PC-3 (cell line): ENCODE results near the gene IRGC. TPM values are rescaled to one million over a fixed set of nuclear protein-coding genes. Genes with fewer than 3 reads are reported as not detected.

Source experiments
- ATAC-seq: fragments of 200-7000 bp; cut with Tn5 transposase; 2 replicates; pipeline ENCODE4 v1.9.1; 2020; ENCODE audit warnings: mild to moderate bottlenecking, moderate library complexity
- BruUV-seq: library from RNA; stranded (reverse); fragments of 400-500 nt; replicated peaks from 2 replicates; lab custom pipeline; 2021; lab: Mats Ljungman, UMichigan
- CTCF ChIA-PET: fragments of 300-600 bp; sonication (Branson Sonifier 250); formaldehyde crosslinking; loops from one replicate; lab custom pipeline; 2022; ENCODE audit warnings: antibody characterized with exemption; lab: Charles Lee
- POLR2A ChIA-PET: fragments of 300-600 bp; sonication (Branson Sonifier 250); formaldehyde crosslinking; loops from one replicate; lab custom pipeline; 2022; ENCODE audit warnings: antibody characterized with exemption; ENCODE audit not compliant: unreplicated experiment; lab: Charles Lee
- DNase-seq: peaks from one replicate; pipeline ENCODE4 v3.0.0-alpha.2; 2015
- H2AFZ ChIP-seq: fragments of 300-600 bp; sonication (generic); 2 replicates; pipeline ENCODE4 v1.6.0; 2016; ENCODE audit warnings: antibody characterized with exemption, low read length
- H3F3A ChIP-seq: fragments of 300-600 bp; sonication (generic); one replicate; pipeline ENCODE4 v1.6.0; 2017; ENCODE audit warnings: antibody characterized with exemption, low read length, control low read depth, mild to moderate bottlenecking; ENCODE audit not compliant: unreplicated experiment
- H3K27ac ChIP-seq: fragments of 300-600 bp; sonication (generic); 2 replicates; pipeline ENCODE4 v1.5.1; 2016; ENCODE audit warnings: mild to moderate bottlenecking, low read length
- H3K27me3 ChIP-seq: fragments of 300-600 bp; sonication (generic); 2 replicates; pipeline ENCODE4 v1.6.1; 2016; ENCODE audit warnings: low read length, mixed read lengths
- H3K36me3 ChIP-seq: fragments of 300-600 bp; sonication (generic); 2 replicates; pipeline ENCODE4 v1.6.1; 2016; ENCODE audit warnings: low read depth, mixed run types, low read length, mixed read lengths
- H3K4me1 ChIP-seq: fragments of 300-600 bp; sonication (generic); 2 replicates; pipeline ENCODE4 v1.5.1; 2016; ENCODE audit warnings: low read length; ENCODE audit not compliant: insufficient read depth
- H3K4me2 ChIP-seq: fragments of 300-600 bp; sonication (generic); 2 replicates; pipeline ENCODE4 v1.6.0; 2016; ENCODE audit warnings: low read length
- H3K4me3 ChIP-seq: fragments of 300-600 bp; sonication (generic); 2 replicates; pipeline ENCODE4 v1.5.1; 2016; ENCODE audit warnings: mild to moderate bottlenecking, low read length, mixed read lengths
- H3K79me2 ChIP-seq: fragments of 300-600 bp; sonication (generic); 2 replicates; pipeline ENCODE4 v1.6.1; 2017; ENCODE audit warnings: low read length, mixed read lengths
- H3K9ac ChIP-seq: fragments of 300-600 bp; sonication (generic); 2 replicates; pipeline ENCODE4 v1.6.0; 2016; ENCODE audit warnings: mild to moderate bottlenecking, low read length
- H3K9me2 ChIP-seq: fragments of 300-600 bp; sonication (generic); replicated peaks from 2 replicates; pipeline ENCODE4 v1.6.1; 2016; ENCODE audit warnings: mixed run types, low read length, mixed read lengths
- H3K9me3 ChIP-seq: fragments of 300-600 bp; sonication (generic); 2 replicates; pipeline ENCODE4 v1.6.1; 2016; ENCODE audit warnings: low read length, mixed read lengths
- H4K20me1 ChIP-seq: fragments of 300-600 bp; sonication (generic); 2 replicates; pipeline ENCODE4 v1.6.1; 2016; ENCODE audit warnings: low read length, mixed read lengths
- CTCF ChIP-seq: fragments of 300-600 bp; sonication (generic); conservative IDR thresholded peaks from 2 replicates; pipeline ENCODE4 v1.5.1; 2017; ENCODE audit warnings: antibody characterized with exemption, low read depth, mild to moderate bottlenecking, low read length
- EZH2 ChIP-seq: fragments of 300-600 bp; sonication (generic); IDR thresholded peaks from one replicate; pipeline ENCODE4 v1.6.1; 2017; ENCODE audit warnings: antibody characterized with exemption, mild to moderate bottlenecking, low read length; ENCODE audit not compliant: unreplicated experiment
- EZH2phosphoT487 ChIP-seq: fragments of 300-600 bp; sonication (generic); IDR thresholded peaks from 2 replicates; pipeline ENCODE4 v1.6.1; 2018; ENCODE audit warnings: mild to moderate bottlenecking, antibody characterized with exemption, low read length, borderline replicate concordance
- intact Hi-C: fragments of 100-400 bp; cut with micrococcal nuclease; formaldehyde crosslinking; loops from 2 replicates; pipeline ENCODE4 v1.9.0; 2023
- total RNA-seq: library from RNA; depleted of rRNA; stranded (reverse); fragments of >200 nt; gene quantifications from 2 replicates; pipeline ENCODE4 v1.2.3, GENCODE V29; 2014

IRGC gene
- total RNA-seq, 1 experiment from 2014 or later: not detected

DNA sequence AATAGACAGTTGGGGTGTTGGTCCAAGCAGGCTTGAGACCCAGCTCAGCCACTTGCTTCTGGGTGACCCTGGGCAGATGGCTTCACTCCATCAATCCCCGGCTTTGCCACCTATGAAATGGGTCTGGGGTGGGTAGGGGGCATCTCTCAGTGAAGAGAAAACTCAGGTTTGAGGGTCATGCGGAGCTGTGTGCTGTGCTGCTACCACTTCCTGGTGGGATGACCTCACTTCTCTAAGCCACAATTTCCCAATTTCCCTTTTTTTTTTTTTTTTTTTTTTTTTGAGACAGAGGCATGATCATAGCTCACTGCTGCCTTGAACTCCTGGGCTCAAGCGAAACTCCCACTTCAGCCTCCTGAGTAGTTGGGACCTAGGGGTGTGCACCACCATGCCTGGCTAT lies 41.3 kb upstream of the IRGC start:
- H3K9ac ChIP-seq: peak overlapping the region; percentile 87
- intact Hi-C loops: no loop called here
- TF ChIP-seq EZH2phosphoT487: no peak
- CTCF ChIA-PET: no interaction called here
- peaks cover 29% of the 10 kb centered on the region for H3K4me1 ChIP-seq
- no peaks in the 10 kb centered on the region for H3K27me3 ChIP-seq
- H3K36me3 ChIP-seq: no peaks in the 10 kb centered on the region
- H3K9me2 ChIP-seq: no peaks in the 10 kb centered on the region
- H3K27ac ChIP-seq: peak overlapping the region; percentile 99
- no peak overlapping the region; the same call in 1 of the 2 replicates for H3K4me3 ChIP-seq
- H3K4me2 ChIP-seq: peak overlapping the region; percentile 83
- no TSS peak for BruUV-seq
- ATAC-seq: no peak
- H3K9me3 ChIP-seq: no peaks in the 10 kb centered on the region
- no peak for DNase-seq
- no peaks in the 10 kb centered on the region for H3F3A ChIP-seq
- POLR2A ChIA-PET: interaction anchor here (0.6 kb wide), 1 partner anchor 20 kb away, joined by 13 read pairs; no protein-coding TSS in a partner anchor
- H4K20me1 ChIP-seq: no peaks in the 10 kb centered on the region
- peaks cover 8% of the 10 kb centered on the region for H3K79me2 ChIP-seq
- H2AFZ ChIP-seq: no peak overlapping the region

DNA sequence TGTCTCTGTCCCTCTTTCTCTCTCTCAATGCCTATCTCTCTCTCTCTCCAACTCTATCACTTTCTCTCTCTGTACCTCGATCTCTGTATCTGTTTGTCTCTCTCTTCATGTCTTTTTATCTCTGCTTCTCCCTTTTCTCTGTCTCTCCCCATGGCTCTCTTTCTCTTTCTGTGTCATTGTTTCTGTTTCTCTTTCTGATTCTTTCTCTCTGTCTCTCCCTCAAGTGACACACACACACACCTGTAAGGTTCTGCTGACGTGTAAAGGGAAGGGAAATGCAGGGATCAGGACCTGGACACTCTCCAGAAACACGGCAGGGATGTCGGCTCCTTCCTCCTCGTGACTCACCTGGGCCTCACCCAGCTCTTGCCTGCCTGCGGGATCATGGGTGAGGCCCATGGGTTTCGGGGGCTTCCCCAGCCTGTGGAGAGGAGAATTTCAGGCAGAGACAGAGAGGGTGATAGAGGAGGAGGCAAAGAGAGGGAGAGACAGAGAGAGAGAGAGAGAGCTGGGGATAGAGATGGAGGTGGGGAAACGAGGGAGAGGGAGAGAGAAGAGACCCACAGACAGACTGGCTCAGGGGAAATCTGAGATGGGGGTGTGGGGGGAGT lies 40.5 kb upstream of the IRGC start:
- TF ChIP-seq CTCF: no peak
- no peak for TF ChIP-seq EZH2
- no peak for TF ChIP-seq EZH2phosphoT487
- Histone ChIP-seq H3K27me3 (no peaks in the 10 kb centered on the region), H3K4me2 (peak overlapping the region; percentile 83), H3F3A (no peaks in the 10 kb centered on the region), H3K36me3 (no peaks in the 10 kb centered on the region), H3K4me3 (peak overlapping the region; percentile 52; the same call in 1 of the 2 replicates), H3K9me2 (no peaks in the 10 kb centered on the region), H3K4me1 (peaks cover 28% of the 10 kb centered on the region), H3K9me3 (no peaks in the 10 kb centered on the region), H3K27ac (peak overlapping the region; percentile 99), H3K79me2 (0 out of 2 replicates have a peak, but pooled peaks cover 4% of the 10 kb centered on the region), H3K9ac (peak overlapping the region; percentile 87), H4K20me1 (no peaks in the 10 kb centered on the region), H2AFZ (peak overlapping the region; percentile 10)
- CTCF ChIA-PET: interaction anchor here (0.5 kb wide), 1 partner anchor 64 kb away, joined by 3 read pairs; no protein-coding TSS in a partner anchor
- intact Hi-C loops: no loop called here
- DNase-seq (peak; percentile 93), ATAC-seq (peak; percentile 89)
- POLR2A ChIA-PET: no interaction called here
- no TSS peak for BruUV-seq

- H3F3A ChIP-seq: no peaks in the 10 kb centered on the region
- H3K9me3 ChIP-seq: no peaks in the 10 kb centered on the region
- POLR2A ChIA-PET: no interaction called here
- no peaks in the 10 kb centered on the region for H3K79me2 ChIP-seq
- CTCF ChIA-PET: interaction anchor here (0.5 kb wide), 1 partner anchor 64 kb away, joined by 3 read pairs; no protein-coding TSS in a partner anchor
- intact Hi-C loops: no loop called here
- peaks cover 25% of the 10 kb centered on the region for H3K4me1 ChIP-seq
- H4K20me1 ChIP-seq: no peaks in the 10 kb centered on the region
- H3K4me2 ChIP-seq: peak overlapping the region; percentile 83
- peak overlapping the region; percentile 87 for H3K9ac ChIP-seq
- no peaks in the 10 kb centered on the region for H3K9me2 ChIP-seq
- no peak for DNase-seq
- no TSS peak for BruUV-seq
- peak overlapping the region; percentile 99 for H3K27ac ChIP-seq
- peak overlapping the region; percentile 9; the same call in 1 of the 2 replicates for H3K4me3 ChIP-seq
- H2AFZ ChIP-seq: peak overlapping the region; percentile 10
- TF ChIP-seq CTCF (no peak), EZH2phosphoT487 (no peak), EZH2 (no peak)
- no peaks in the 10 kb centered on the region for H3K36me3 ChIP-seq
- no peak for ATAC-seq
- H3K27me3 ChIP-seq: no peaks in the 10 kb centered on the region
These were observed 40.0 kb upstream of the IRGC start for GRCh38 chr19:43675906-43676305.
